GM12874 (cell line): ENCODE measurements around the gene RBX1.

Source experiments
- CTCF ChIP-seq: IDR thresholded peaks from 2 replicates; pipeline ENCODE4 v1.5.1; 2011; ENCODE audit warnings: low read depth, mild to moderate bottlenecking, control low read depth, low read length, moderate library complexity; ENCODE audit not compliant: insufficient read depth

RBX1 gene

GRCh38 chr22:40950962-40951794 is at the start of gene RBX1:
Gene RBX1, plus strand, starts transcription at chr22:40951378. Its CDS starts 21 bp downstream, at chr22:40951399.
- no peak for TF ChIP-seq CTCF

GRCh38 chr22:40904101-40904500 is 47.1 kb upstream of the RBX1 start:
- no peak for TF ChIP-seq CTCF

- no peak for TF ChIP-seq CTCF
Measured at GRCh38 chr22:40908895-40909294, 42.3 kb upstream of the RBX1 start.

- TF ChIP-seq CTCF: no peak
Measured at GRCh38 chr22:40911772-40912171, 39.4 kb upstream of the RBX1 start.

GRCh38 chr22:40919446-40919845 is 31.7 kb upstream of the RBX1 start:
- TF ChIP-seq CTCF: no peak

GRCh38 chr22:40920526-40920925 is 30.7 kb upstream of the RBX1 start:
- TF ChIP-seq CTCF: no peak

GRCh38 chr22:40922484-40923303 is 28.5 kb upstream of the RBX1 start:
- TF ChIP-seq CTCF: peak; percentile 30; the same call in 1 of the 2 replicates
